Body of pancreas (tissue), 4 donors: Measurements from ENCODE around the gene NFIC.

Experiments used
- CTCF ChIP-seq, 7 experiments: fragments of 450-650 bp in 4 of 7; fragments of 200-600 bp in 3 of 7; sonication (generic) in 3 of 7; IDR thresholded peaks; one replicate each; pipeline ENCODE4 v1.5.1; 2016 to 2019; ENCODE audit warnings: antibody characterized with exemption in 7 of 7
- POLR2A ChIP-seq, 3 donors: fragments of 450-650 bp; IDR thresholded peaks; one replicate each; pipeline ENCODE4 v1.6.1; 2016; ENCODE audit warnings: antibody characterized with exemption in 3 of 3, mild to moderate bottlenecking in 2 of 3

GRCh38 chr19:3433313-3433712, 66.9 kb downstream of the NFIC start:
- no peak for TF ChIP-seq CTCF (IDR thresholded peaks at IDR 0.05)
- no peak for TF ChIP-seq POLR2A (IDR thresholded peaks at IDR 0.05)
